D721Med (cell line): ENCODE results near the gene NTN3.
"Not testable (repeated sequence)": the region's sequence is repeated elsewhere in the genome, so short reads cannot be mapped to it uniquely, and the experiment has no call there.

Experiments used
- DNase-seq: peaks from one replicate; pipeline ENCODE4 v3.0.0; 2011; ENCODE audit warnings: low spot score; ENCODE audit not compliant: insufficient read length
- FAIRE-seq: peaks from 2 replicates; lab custom pipeline; 2011; peaks lifted over from hg19 to GRCh38; lab: Jason Lieb, UNC
- TF ChIP-seq, protein P1 (sequence below): IDR thresholded peaks from 2 replicates; pipeline ENCODE4 v1.5.1; 2012; ENCODE audit warnings: mild to moderate bottlenecking, control low read depth; ENCODE audit not compliant: insufficient read depth; ENCODE audit errors: missing control alignments

NTN3 gene

DNA sequence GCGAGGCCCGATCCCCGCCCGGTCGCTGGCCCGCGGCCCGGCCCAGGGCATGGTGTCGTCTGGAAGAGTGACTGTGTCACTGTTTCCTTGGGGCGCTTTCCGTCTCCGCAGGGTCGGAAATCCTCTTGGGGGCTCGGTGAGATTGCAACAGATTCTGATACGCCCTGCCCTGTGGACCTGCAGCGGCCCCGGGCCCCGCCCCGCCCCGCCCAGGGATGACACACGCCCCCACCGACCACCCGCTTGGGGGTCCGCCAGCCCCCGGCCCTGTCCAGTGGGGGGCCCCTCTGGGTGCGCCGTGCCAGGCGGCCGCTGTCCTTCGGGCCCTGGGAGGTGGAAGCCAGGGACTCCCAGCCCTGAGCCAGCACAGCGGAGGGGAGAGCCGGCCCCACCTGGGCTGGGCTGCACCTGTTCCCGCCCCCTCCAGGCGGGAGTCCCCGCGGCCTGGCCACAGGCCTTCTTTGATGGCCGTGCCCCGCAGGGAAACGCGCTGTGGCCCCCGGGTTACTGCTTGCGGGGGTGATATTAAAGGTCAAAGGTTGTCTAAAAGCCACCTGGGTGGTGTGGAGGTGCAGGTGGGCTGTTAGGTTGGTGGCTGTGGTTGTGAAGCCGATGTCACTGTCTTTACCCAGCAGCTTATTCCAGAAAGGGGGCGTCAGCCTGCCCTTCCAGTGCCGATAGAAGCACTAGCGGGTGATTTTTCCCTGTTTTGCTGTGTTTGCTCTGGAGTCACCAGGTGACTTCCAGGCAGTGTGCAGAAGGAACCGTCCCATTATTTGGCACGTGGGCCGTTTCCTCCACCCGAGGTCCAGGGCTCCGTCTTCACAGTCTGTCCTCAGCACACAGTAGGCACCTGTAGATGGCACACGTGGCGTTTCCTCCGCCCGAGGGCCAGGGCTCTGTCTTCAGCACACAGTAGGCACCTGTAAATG lies 4.6 kb downstream of the NTN3 start:
- DNase-seq (no peak), FAIRE-seq (no peak)
- TF ChIP-seq, protein P1, sequence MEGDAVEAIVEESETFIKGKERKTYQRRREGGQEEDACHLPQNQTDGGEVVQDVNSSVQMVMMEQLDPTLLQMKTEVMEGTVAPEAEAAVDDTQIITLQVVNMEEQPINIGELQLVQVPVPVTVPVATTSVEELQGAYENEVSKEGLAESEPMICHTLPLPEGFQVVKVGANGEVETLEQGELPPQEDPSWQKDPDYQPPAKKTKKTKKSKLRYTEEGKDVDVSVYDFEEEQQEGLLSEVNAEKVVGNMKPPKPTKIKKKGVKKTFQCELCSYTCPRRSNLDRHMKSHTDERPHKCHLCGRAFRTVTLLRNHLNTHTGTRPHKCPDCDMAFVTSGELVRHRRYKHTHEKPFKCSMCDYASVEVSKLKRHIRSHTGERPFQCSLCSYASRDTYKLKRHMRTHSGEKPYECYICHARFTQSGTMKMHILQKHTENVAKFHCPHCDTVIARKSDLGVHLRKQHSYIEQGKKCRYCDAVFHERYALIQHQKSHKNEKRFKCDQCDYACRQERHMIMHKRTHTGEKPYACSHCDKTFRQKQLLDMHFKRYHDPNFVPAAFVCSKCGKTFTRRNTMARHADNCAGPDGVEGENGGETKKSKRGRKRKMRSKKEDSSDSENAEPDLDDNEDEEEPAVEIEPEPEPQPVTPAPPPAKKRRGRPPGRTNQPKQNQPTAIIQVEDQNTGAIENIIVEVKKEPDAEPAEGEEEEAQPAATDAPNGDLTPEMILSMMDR = no peak

DNA sequence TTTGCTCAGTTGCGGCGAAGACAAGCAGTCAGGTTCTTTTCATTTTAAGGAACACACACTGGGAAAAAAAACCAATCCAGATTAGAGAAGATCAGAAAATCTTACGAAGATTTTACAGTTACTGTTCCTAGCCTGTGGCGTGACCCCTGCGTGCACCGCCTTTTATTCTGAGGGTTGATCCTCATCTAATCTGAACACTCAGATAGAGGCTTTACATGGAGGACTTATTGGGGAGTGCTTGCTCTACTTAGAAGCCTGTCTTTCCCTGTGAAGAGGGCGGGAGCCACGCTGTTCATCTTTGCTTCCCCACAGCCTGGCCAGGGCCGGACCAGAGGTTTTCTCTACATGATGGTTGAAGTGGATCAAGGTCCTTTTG lies 5.2 kb downstream of the NTN3 start:
- FAIRE-seq (no peak), DNase-seq (no peak)
- TF ChIP-seq, protein P1 = no peak

DNA sequence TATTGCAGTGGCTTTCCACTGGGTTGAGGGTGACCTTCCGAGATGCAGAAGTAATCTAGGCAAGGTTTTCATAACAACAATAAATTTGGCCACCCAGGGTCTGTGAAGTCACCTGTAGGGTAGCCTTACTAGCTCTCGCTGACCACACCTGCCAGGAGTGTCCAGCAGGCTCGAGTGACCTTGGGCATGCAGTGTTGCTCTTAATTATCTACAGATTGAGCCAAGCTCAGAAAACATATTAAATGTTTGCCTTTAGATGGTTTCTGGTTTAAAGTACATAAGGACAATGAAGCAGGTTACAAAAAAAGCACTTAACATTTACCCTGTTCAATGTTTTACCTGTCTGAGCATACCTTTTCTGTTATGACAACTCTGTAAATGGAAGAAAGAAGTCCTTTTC lies 5.6 kb downstream of the NTN3 start:
- no peak for FAIRE-seq
- DNase-seq = no peak
- TF ChIP-seq, protein P1 = no peak

DNA sequence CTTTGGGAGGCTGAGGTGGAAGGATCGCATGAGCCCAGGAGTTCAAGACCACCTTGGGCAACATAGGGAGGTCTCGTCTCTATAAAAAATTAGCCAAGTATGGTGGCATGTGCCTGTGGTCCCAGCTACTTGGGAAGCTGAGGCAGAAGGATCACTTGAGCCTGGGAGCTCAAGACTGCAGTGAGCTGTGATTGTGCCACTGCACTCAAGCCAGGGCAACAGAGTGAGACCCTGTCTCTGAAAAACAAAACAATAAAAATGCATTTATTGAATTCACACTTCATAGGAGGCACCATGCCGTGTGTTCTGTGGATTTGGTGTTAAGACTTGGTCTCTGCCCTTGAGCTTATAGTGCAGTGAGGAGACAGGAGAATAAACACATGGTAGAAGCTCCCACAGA lies 6.2 kb downstream of the NTN3 start:
- DNase-seq = no peak
- TF ChIP-seq, protein P1 = no peak
- no peak for FAIRE-seq

DNA sequence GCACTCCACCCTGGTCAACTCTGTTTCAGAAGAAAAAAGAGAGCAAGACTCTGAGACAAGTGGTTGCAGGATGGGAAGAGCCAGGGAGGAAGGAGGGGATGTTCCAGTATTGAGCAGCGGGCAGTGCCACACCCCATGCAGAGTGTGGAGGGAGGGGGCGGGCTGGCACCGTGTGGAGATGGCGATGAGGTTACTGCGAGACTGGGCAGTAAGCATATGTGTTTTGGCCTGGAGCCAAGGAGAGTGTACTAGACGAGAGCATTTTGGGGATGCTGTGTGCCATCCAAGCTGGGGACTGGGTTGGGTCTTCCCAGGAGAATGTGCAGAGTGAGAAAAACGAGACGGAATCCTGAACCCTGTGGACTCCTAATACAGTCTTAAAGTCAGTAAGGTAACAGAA lies 7.2 kb downstream of the NTN3 start:
- FAIRE-seq (no peak), DNase-seq (no peak)
- TF ChIP-seq, protein P1 = no peak

DNA sequence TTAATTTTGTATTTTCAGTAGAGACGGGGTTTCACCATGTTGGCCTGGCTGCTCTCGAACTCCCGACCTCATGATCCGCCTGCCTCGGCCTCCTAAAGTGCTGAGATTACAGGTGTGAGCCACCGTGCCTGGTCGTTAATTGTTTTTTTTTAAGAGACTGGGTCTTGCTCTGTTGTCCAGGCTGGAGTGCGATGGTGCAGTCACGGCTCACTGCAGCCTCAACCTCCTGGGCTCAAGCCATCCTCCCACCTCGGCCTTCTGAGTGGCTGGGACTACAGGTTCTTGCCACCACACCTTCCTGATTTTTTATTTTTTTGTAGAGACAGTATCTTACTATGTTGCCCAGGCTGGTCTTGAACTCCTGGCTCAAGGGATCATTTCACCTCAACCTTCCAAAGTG lies 8.9 kb downstream of the NTN3 start:
- not testable (repeated sequence) for DNase-seq, FAIRE-seq

DNA sequence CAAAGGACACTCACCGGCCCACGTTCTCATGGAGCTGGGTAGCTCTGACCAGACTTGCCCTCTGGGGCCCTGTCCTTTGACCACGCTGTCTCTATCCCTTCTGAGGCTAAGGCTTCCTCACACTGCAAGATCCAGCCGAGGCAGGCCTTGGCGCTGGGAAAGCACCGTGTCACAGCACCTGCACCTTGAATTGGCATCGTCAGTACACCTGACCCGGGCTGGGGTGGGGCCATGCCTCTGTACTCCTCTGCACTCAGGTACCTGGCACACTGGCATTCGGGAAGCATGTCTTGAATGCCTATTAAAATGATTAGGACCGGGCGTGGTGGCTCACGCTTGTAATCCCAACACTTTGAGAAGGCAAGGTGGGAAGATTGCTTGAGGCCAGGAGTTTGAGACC lies 9.9 kb downstream of the NTN3 start:
- TF ChIP-seq, protein P1 = no peak
- no peak for DNase-seq
- FAIRE-seq = no peak
